Measurements from ENCODE around the gene RFPL4AL1.

Gene RFPL4AL1

DNA sequence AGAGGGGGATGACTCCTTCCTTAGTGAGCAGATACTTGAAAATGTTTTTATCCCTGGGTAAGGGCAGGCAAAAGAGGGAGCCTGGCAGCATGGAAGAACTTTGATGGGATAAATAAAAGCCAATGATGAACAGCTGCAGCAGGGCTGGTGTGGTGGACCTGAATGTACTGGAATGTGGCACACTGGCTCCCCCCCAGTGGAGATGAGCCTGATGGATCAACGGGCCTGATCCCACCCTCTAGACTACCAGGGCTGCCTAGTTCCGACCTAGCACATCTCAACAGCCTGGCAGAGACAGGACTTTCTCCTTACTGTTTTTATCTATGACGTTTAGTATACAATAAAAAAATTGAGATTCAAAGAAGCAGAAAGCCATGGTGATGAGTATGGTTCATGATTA lies 42.4 kb downstream of the RFPL4AL1 start:
- no peaks in the 10 kb centered on the region for H3K27me3 ChIP-seq (ENCODE audit: low read depth, low read length)
- H3K9me3 ChIP-seq (ENCODE audit: insufficient read depth, low read length), result peaks cover 8% of the 10 kb centered on the region
- no peaks in the 10 kb centered on the region for H4K20me1 ChIP-seq (ENCODE audit: insufficient read depth, low read length)
- H3K4me3 ChIP-seq (ENCODE audit: low read length), result no peak overlapping the region
- no peak overlapping the region for H3K4me2 ChIP-seq (ENCODE audit: low read length)
- no peak overlapping the region for H3K27ac ChIP-seq (ENCODE audit: low read length)
- peaks cover 13% of the 10 kb centered on the region for H3K4me1 ChIP-seq (ENCODE audit: low read length)
- no peak overlapping the region for H2AFZ ChIP-seq (ENCODE audit: low read depth, low read length)
- no peak for TF ChIP-seq EZH2phosphoT487 (IDR thresholded peaks at IDR 0.05; ENCODE audit: low read depth)
- TF ChIP-seq, protein P1, sequence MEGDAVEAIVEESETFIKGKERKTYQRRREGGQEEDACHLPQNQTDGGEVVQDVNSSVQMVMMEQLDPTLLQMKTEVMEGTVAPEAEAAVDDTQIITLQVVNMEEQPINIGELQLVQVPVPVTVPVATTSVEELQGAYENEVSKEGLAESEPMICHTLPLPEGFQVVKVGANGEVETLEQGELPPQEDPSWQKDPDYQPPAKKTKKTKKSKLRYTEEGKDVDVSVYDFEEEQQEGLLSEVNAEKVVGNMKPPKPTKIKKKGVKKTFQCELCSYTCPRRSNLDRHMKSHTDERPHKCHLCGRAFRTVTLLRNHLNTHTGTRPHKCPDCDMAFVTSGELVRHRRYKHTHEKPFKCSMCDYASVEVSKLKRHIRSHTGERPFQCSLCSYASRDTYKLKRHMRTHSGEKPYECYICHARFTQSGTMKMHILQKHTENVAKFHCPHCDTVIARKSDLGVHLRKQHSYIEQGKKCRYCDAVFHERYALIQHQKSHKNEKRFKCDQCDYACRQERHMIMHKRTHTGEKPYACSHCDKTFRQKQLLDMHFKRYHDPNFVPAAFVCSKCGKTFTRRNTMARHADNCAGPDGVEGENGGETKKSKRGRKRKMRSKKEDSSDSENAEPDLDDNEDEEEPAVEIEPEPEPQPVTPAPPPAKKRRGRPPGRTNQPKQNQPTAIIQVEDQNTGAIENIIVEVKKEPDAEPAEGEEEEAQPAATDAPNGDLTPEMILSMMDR (IDR thresholded peaks at IDR 0.05; ENCODE audit: low read depth, low read length), result no peak
- H3K9ac ChIP-seq (ENCODE audit: low read length), result no peak overlapping the region
- no peaks in the 10 kb centered on the region for H3K79me2 ChIP-seq (ENCODE audit: low read length)
- H3K36me3 ChIP-seq (replicated peaks; ENCODE audit: low read depth, low read length), result peaks cover 5% of the 10 kb centered on the region

DNA sequence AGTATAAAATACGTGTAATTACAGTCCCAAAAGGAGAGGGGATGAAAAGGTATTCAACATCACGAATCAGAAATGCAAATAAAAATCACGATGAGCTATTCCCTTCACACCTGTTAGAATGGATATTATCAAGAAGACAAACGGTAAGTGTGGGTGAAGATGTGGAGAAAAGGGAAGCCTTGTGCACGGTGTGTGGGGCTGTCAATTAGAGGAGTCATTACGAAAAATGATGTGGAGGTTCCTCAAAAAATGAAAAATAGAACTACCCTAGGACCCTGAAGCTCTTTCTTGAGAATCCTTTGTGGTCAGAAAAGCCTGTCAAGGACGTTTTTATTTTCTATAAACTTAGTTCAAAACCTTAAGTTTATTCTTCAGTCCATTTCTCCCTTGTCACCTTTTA lies 43.5 kb downstream of the RFPL4AL1 start:
- H3K27me3 ChIP-seq (ENCODE audit: low read depth, low read length), result no peaks in the 10 kb centered on the region
- TF ChIP-seq EZH2phosphoT487 (IDR thresholded peaks at IDR 0.05; ENCODE audit: low read depth), result no peak
- TF ChIP-seq, protein P1 (IDR thresholded peaks at IDR 0.05; ENCODE audit: low read depth, low read length), result no peak
- H3K9ac ChIP-seq (ENCODE audit: low read length), result no peak overlapping the region
- peaks cover 8% of the 10 kb centered on the region for H3K9me3 ChIP-seq (ENCODE audit: insufficient read depth, low read length)
- H4K20me1 ChIP-seq (ENCODE audit: insufficient read depth, low read length), result no peaks in the 10 kb centered on the region
- H3K4me1 ChIP-seq (ENCODE audit: low read length), result peaks cover 13% of the 10 kb centered on the region
- no peak overlapping the region for H2AFZ ChIP-seq (ENCODE audit: low read depth, low read length)
- no peak overlapping the region for H3K4me2 ChIP-seq (ENCODE audit: low read length)
- no peak overlapping the region for H3K4me3 ChIP-seq (ENCODE audit: low read length)
- peaks cover 5% of the 10 kb centered on the region for H3K36me3 ChIP-seq (replicated peaks; ENCODE audit: low read depth, low read length)
- H3K79me2 ChIP-seq (ENCODE audit: low read length), result no peaks in the 10 kb centered on the region
- H3K27ac ChIP-seq (ENCODE audit: low read length), result no peak overlapping the region

DNA sequence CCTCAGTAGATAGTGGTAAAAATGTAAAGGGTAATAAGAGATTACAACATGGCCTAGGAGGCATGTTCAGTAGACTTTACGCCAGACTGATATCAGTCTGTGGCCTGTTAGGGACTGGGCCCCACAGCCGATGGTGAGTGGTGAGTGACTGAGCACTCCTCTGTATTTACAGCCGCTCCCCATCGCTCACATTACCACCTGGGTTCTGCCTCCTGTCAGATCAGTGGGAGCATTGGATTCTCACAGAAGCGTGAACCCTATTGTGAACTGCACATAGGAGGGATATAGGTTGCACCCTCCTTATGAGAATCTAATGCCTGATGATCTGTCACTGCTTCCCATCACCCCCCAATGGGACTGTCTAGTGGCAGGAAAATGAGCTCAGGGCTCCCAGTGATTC lies 45.0 kb downstream of the RFPL4AL1 start:
- Histone ChIP-seq H3K9ac (ENCODE audit: low read length) (no peak overlapping the region), H3K36me3 (replicated peaks; ENCODE audit: low read depth, low read length) (peaks cover 3% of the 10 kb centered on the region), H3K27ac (ENCODE audit: low read length) (no peak overlapping the region), H2AFZ (ENCODE audit: low read depth, low read length) (no peak overlapping the region), H4K20me1 (ENCODE audit: insufficient read depth, low read length) (no peaks in the 10 kb centered on the region), H3K4me3 (ENCODE audit: low read length) (no peak overlapping the region), H3K4me2 (ENCODE audit: low read length) (no peak overlapping the region), H3K79me2 (ENCODE audit: low read length) (no peaks in the 10 kb centered on the region), H3K27me3 (ENCODE audit: low read depth, low read length) (no peaks in the 10 kb centered on the region), H3K4me1 (ENCODE audit: low read length) (peaks cover 13% of the 10 kb centered on the region), H3K9me3 (ENCODE audit: insufficient read depth, low read length) (peaks cover 3% of the 10 kb centered on the region)
- TF ChIP-seq, protein P1 (IDR thresholded peaks at IDR 0.05; ENCODE audit: low read depth, low read length), result no peak
- no peak for TF ChIP-seq EZH2phosphoT487 (IDR thresholded peaks at IDR 0.05; ENCODE audit: low read depth)

DNA sequence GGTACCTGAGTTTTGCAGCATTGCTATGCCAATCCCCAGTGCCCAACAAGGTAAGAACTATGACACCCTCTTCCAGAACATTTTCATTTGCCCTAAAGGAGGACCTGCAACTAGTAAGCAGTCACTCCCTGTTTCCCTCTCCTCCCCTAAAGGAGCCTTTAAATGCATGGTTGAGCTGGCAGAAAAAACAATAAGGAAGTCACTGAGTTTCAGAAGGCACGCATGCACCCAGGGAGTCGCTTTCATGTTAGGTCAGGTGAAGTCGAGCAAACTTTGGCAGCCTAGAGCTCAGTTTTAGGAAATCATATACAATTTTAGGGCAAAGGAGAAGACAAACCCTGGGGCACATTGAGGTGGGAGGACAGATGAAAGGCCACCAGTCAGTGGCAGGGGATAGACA lies 51.1 kb downstream of the RFPL4AL1 start:
- H3K27me3 ChIP-seq (ENCODE audit: low read depth, low read length), result peaks cover 7% of the 10 kb centered on the region; the same call in 1 of the 2 replicates
- H2AFZ ChIP-seq (ENCODE audit: low read depth, low read length), result no peak overlapping the region
- no peaks in the 10 kb centered on the region for H3K36me3 ChIP-seq (replicated peaks; ENCODE audit: low read depth, low read length)
- H3K4me1 ChIP-seq (ENCODE audit: low read length), result peaks cover 15% of the 10 kb centered on the region
- H3K27ac ChIP-seq (ENCODE audit: low read length), result no peak overlapping the region
- H4K20me1 ChIP-seq (ENCODE audit: insufficient read depth, low read length), result no peaks in the 10 kb centered on the region
- H3K4me3 ChIP-seq (ENCODE audit: low read length), result no peak overlapping the region; the same call in 1 of the 2 replicates
- no peaks in the 10 kb centered on the region for H3K9me3 ChIP-seq (ENCODE audit: insufficient read depth, low read length)
- H3K79me2 ChIP-seq (ENCODE audit: low read length), result no peaks in the 10 kb centered on the region
- peak overlapping the region; percentile 26 for H3K4me2 ChIP-seq (ENCODE audit: low read length)
- H3K9ac ChIP-seq (ENCODE audit: low read length), result no peak overlapping the region
- TF ChIP-seq, protein P1 (IDR thresholded peaks at IDR 0.05; ENCODE audit: low read depth, low read length), result no peak
- TF ChIP-seq EZH2phosphoT487 (IDR thresholded peaks at IDR 0.05; ENCODE audit: low read depth), result no peak

Measured in OCI-LY3 (cell line).